Endometrial microvascular endothelial cells (primary cell): Measurements from ENCODE around the gene RAC3. TPM values are rescaled to one million over a fixed set of nuclear protein-coding genes. Genes with fewer than 3 reads are reported as not detected.

Experiments used
- in situ Hi-C: cut with HindIII; loops from 2 replicates; pipeline ENCODE4 v1.10.0; 2017; ENCODE audit warnings: low sequenced_read_pairs, low pct_unique_long_range_greater_than_20kb; ENCODE audit errors: inconsistent ontology term
- total RNA-seq: library from RNA; depleted of rRNA; stranded (reverse); fragments of >200 nt; gene quantifications from one replicate; pipeline ENCODE4 v1.2.3, GENCODE V29; 2015; ENCODE audit errors: inconsistent ontology term

The RAC3 gene
- total RNA-seq, 1 donor from 2014 or later, result 30.2 TPM

DNA sequence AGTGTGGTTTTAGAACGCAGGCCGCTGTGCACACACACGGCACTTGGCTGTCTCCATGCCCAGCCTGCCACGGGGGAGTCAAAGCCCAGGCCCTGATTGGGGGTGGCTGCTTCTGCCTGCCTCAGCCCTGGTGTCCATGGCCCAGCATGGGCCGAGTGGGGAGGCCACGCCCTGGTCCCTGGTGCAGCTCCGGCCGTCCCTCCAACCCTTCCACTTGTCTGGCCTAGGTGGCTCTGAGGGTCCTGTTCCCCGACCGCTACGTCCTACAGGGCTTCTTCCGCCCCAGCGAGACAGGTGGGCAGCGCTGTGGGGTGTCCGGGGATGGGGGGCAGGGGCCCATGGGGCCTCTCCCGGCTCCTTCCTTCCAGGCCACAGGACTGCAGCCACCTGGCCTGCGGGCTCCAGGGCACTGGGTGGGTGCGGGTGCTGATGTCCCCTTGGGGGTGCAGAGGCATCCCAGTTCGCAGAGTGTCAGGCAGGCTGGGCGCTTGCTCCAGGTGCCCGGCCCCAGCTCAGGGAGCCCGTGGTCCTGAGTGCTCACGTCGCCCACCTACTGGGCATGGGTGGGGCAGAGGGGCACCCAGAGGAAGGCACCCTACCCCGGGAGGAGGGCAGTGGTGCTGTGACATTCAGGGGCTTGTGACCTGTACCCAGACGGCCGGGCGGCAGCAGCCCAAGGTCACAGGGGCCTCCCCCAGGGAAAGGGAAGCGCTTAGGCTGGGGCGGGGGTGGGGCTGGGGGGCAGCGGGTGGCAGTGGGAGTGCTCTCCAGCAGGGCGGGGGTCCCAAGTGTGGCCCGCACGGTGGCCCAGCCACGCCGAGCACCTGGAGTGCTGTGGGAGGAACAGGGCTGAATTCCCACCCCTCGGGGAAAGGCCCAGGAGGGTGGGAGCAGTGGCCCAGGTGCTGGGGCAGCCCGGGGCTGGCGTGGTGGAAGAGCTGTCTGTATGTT is 20.6 kb upstream of the RAC3 start:
- in situ Hi-C loops, result no loop called here

DNA sequence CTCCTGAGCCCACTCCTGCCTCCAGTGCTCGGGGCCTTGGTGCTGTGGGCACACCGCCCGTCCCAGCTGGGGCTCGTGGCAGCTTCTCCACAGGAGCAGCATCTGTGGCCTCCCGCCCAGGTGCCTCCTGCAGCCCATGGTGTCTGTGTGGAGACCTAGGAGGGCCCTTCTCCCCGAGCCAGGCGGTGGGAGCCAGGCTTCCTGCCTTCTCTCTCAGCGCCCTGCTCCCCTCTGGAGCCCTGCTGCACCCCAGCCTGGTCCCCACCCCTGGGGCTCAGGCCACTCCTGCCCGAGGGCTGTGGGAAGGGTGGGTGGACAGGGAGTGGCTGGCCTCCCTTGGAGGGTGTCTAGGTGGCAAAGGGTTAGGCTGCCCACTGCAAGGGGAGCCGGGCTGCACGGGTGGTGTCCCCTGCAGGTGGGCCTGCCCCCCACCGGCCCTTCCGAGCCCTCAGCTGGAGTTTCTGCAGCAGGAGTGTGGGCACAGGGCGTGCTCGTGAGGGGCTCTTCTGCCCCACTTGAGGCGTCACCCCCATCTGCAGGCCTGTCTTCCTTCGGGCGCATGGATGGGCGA is 19.8 kb upstream of the RAC3 start:
- in situ Hi-C loops, result no loop called here

DNA sequence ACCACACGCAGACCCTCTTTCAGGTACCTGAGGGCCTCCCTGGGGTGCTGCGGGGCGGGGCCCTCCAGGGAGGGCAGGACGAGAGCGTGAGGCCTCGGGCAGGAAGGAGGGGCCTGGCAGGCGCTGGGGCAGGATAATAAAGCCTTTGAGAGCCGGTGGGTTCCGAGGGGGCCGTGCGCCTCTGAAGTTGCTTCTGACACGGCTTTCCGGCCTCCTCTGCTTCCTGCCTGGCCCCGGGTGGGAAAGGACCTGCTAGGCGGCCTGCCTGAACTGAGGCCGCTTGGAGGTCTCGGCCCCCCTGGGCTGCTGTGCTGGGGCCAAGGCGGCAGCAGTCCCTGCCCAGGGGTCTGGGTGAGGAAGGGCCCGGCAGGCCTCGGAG is 19.2 kb upstream of the RAC3 start:
- in situ Hi-C loops, result no loop called here

DNA sequence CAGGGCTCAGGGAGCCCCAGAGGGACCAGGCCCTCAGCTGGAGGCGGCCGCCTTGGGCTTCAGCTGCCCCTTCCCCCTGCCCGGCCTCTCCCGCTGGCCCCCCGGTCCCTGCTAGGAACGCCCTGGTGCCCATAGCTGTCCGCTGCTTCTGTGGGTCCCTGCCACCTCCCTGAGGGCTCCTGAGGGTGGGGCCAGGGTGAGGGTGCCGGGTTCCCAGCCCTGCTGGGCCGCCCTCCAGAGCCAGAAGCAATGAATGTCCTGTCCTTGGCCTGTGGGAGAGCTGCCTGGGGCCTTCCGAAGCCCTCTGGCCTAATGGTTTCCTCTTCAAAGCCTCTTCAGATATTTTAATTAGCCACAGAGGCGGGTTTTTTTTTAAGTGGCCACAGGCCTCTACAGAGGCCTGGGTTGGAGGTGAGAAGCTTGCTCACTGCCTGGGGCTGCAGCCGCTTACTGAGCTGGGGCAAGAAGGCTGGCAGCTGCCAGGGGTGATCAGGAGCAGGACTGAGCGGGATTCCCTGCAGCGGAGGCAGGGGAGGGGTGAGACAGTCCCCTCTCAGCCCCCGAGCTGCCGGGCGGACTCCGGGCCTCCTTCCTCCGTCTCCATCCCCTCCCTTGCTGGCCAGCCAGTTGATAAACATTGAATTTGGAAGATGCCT is 18.7 kb upstream of the RAC3 start:
- in situ Hi-C loops, result no loop called here

DNA sequence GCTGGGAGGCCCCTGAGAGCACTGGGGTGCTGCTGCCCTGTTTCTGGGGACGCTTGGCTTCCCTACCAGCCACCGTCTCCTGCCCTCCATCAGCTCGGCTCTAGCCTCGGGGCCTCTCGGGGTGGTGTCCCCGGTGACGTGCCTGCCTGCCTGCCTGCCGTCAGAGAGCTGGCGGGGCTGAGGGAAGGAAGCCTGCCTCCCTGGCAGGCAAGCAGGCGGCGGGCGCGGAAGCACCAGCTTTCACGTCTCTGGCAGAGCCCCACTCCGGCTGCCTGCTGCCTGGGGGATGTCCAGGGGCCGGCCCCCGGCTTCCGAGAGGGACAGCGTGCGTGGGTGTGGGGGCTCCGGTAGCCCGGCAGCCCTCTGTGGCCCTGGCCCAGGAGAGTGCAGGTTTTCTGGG is 18.1 kb upstream of the RAC3 start:
- in situ Hi-C loops, result no loop called here

- in situ Hi-C loops, result no loop called here
Observed at GRCh38 chr17:82013772-82014321, 17.6 kb upstream of the RAC3 start.

DNA sequence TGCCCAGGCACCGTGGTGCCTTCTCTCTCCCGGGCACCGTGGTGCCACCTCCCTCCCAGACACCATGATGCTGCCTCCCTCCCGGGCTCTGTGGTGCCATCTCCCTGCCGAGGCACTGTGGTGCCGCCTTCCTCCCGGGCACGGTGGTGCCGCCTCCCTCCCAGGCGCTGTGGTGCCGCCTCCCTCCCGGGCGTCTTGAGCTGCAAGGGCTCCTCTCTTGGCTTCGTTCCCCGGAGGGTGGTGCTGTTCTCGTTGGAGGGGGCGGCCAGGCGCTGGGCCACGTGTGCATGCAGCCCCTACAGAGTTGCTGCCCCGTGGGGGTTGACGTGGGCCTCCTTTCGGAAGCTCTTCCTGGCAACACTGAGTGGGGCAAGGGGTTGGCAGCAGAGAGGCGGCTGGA is 17.0 kb upstream of the RAC3 start:
- in situ Hi-C loops, result no loop called here

DNA sequence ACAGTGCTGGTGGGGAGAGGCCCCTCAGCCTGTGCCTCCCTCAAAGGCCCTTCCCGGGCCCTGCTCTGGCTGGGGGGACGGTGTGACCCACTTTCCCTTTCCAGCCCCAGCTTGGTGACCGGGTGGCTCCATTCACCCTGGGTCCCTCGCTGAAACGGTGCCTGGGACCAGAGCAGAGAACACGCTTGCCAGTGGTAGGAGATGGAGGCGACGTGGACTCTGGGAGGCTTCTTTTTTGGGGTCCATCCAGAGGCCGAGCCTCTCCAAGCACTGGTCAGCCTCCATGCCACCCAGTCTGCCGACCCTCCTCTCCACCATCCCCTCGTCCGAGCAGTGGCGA is 16.5 kb upstream of the RAC3 start:
- in situ Hi-C loops, result no loop called here

GRCh38 chr17:82015311-82015971 is 16.0 kb upstream of the RAC3 start:
- in situ Hi-C loops, result no loop called here

DNA sequence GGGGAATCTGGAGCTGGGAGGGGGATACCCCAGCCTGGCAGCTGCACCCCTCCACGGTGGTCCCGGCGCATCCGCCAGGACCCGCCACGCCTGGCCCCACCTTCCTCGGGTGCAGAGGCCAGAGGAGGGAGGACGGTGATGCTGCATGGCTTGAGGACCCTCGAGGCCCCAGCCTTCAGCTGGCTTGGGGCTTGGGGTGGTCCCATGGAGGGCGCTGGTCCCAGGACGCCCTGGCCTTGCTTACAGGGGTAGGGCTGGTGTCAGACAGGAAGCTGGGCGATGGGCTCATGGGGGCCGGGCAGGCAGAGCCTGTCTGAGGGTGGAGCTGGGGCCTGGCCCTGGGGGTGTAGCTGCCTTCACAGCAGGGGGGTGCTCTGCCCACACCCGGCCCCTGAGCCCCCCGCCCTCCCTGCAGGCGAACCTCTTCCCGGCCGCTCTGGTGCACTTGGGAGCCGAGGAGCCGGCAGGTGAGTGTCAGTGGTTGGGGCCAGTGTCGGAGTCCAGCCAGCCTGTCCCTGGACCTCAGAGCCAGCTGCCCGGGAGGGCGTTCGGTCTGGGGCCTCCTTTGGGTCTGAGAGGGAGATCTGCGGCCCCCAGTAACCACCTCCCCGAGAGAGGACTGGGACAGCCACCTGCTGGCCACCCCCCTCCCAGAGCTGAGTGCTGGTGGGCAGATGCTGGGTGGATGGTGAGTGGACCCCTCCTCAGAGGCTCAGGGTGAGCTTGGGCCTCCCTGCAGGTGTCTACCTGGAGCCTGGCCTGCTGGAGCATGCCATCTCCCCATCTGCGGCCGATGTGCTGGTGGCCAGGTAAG is 15.2 kb upstream of the RAC3 start:
- in situ Hi-C loops, result no loop called here

DNA sequence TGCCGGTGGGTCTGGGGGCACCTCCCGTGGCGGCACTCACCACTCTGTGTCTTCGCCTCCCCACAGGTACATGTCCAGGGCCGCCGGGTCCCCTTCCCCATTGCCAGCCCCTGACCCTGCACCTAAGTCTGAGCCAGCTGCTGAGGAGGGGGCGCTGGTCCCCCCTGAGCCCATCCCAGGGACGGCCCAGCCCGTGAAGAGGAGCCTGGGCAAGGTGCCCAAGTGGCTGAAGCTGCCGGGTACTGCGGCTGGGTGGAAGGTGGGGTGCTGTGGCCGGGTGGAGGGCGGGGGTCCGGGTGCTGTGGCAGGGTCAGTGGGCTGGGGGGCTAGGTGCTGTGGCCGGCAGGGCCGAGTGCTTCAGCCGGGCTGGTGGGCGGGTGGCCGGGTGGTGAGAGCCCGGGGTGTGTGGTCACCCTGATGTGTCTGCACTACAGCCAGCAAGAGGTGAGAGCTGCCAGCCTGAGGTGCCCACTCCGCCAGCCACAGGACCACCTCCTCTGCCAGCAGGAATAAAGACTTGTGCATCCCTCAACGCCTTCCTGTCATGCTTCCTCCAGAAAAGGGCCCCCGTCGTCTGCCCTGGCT is 14.5 kb upstream of the RAC3 start:
- in situ Hi-C loops, result no loop called here

GRCh38 chr17:82017612-82018151 is 13.8 kb upstream of the RAC3 start:
- in situ Hi-C loops, result no loop called here

- in situ Hi-C loops, result no loop called here
Observed at GRCh38 chr17:82018152-82018988, 13.1 kb upstream of the RAC3 start.

GRCh38 chr17:82018989-82019689 is 12.3 kb upstream of the RAC3 start:
- in situ Hi-C loops, result no loop called here

DNA sequence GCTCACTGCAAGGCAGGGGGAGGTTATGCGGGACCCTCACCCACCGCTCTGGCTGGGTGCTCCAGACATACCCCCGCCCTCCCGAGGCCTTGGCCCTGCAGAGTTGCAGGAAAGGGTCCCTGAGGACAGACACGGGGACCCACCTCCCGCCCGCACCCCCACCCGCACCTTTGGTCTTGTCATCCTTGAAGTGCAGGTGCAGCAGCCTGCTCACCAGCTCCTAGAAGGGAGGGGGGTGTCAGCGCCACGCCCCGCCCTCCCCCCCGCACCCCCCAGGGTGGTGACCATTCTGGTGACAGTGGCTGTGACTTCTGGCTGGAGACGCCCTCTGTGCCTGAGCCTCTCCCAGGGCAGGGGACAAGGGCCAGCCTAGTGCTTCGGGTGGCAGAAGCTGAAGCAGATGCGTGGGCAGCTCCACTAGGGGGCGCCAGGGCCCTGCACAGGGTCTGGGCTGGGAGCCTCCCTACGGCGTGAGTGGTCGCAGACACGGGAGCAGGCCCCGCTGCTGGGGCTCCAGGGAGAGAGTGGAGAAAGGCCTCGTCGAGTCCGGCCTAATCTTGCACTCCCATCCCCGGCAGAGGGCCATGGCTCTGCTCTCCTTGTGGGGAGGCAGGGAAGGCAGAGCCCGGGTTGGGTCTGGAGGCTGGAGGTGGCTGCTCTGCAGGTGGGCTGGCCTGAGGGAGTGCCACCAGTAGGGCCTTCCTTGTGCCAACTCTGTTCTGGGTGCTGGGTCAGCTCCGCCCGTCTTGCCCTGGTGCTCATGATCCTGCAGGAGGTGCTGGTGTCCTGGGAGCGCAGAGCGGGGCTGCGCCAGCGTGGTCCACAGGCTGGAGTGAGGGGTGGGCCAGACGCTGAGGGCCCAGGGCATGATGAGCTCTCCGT is 11.5 kb upstream of the RAC3 start:
- in situ Hi-C loops, result no loop called here
